Head of caudate nucleus (tissue), 42 donors: ENCODE measurements around the gene RPL13.

Experiments used
- DNase-seq, 42 donors: peaks; one replicate each; pipeline versions ENCODE4 v3.0.0 to v3.0.0-alpha.2; 2020 to 2021; ENCODE audit warnings: mixed read lengths in 7 of 42
- intact Hi-C: fragments of 100-400 bp; cut with DNase I; formaldehyde crosslinking; loops from one replicate; pipeline ENCODE4 v1.15.0; 2022

RPL13 gene

DNA sequence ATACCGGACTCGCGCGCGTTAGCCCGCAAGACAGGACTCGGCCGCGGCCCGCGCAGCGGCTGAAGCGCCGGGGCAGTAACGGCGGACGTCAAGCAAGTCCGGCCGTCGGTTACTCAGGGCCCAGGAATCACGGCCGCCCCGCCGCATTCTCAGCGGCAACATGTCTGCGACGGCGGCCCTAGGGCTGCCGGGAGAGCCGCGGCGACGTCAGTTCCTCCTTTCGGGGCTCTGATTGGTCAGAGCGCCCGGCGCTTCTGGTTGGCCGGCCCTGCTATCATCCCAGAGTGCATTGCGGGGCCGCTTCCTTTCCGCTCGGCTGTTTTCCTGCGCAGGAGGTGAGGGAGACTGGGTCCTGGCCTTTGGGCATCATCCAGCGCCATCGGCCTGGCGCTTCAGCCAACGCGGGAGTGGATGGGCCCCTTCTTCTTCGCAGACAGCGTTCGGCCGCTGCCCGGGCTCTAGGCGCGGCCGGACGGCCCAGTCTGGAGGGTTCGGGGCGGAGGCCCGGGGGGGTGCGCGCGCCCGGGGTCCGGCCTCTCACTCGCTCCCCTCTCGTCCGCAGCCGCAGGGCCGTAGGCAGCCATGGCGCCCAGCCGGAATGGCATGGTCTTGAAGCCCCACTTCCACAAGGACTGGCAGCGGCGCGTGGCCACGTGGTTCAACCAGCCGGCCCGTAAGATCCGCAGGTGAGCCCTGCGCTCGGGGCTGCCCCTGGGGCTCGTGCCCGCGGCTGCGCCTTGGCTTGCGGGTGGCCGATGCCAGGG, at the start of gene RPL13:
TSS of gene RPL13 (plus strand) at position 305 of the 764 bp plus-strand sequence. CDS start at position 583, 278 bp downstream.
- intact Hi-C loops: loop anchor here (10.0 kb wide), 1 partner anchor 124 kb away; the partner anchor contains the start of gene CDK10

DNA sequence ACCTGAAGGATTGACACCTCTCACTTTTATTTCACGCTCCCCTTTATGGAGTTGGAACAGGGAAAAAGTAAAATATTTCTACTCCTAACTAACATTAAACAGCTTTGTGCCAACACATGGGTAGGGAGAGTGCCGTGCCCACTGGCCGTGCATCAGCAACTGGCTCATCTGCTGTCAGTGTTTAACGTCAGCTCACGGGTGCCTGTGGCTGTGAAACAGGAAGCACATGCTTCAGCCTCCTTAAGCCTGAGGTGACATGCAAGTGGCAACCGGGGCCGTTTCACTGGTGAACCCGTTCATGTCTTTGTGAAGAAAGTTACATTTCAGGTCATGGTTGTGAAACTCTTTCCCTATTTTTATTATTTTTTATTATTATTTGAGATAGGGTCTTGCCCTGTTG, 49.1 kb upstream of the RPL13 start:
- intact Hi-C loops: no loop called here
- no peak for DNase-seq

More for the DNA sequence above, at the start of gene RPL13:
- DNase-seq: peak; percentile 90 to 98 (median 96)

DNA sequence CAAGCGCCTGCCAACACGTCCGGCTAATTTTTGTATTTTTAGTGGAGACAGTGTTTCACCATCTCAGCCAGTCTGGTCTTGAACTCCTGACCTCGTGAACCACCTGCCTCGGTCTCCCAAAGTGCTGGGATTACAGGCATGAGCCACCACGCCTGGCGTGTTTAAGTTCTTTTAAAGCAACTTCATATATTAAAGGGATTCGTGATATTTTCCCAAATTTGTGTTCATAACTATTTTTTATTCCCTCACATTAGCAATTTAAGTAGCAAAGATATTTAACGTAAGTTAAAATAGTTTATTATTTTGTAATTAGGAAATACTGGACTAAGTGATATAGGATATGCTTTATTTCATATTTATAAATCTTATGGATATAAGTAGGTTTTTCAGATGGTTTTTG, 48.0 kb upstream of the RPL13 start:
- intact Hi-C loops: no loop called here
- no peak for DNase-seq

DNA sequence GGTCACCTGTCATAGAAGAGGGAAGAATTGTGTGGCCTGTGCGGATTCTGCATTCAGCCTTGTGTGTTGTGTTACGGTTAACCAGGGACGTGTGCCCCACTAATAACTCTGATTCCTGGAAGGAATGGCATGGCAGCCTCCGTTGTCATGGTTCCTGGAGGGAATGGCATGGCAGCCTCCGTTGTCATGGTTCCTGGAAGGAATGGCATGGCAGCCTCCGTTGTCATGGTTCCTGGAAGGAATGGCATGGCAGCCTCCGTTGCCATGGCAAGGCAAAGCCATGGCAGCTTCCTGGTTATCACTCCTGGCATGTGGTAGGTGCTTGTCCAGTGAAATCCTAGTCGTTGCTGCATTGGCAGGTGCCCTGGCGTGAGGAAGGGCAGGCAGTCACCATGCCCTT, 43.4 kb upstream of the RPL13 start:
- peak in 2 of 42 donors; percentile 16 to 35 for DNase-seq
- intact Hi-C loops: no loop called here

DNA sequence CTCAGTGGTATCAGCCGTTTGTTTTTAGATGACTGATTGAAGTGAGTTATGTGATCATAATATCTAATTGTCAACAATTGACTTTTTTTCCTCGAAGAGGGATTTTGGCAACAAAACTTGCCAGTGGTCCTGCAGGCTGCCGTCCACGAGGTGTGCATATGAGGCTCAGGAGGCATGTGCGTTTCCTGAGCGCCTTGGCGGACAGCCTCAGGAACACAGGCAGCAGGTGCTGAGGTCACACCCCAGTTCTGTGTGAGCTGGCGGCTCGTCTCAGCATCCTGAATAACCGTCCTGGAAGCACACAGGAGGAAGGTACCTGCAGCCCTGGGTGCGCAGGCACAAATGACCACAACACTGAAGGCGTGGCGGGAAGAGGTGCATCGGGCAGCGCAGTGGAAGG, 40.6 kb upstream of the RPL13 start:
- intact Hi-C loops: no loop called here
- DNase-seq: no peak

DNA sequence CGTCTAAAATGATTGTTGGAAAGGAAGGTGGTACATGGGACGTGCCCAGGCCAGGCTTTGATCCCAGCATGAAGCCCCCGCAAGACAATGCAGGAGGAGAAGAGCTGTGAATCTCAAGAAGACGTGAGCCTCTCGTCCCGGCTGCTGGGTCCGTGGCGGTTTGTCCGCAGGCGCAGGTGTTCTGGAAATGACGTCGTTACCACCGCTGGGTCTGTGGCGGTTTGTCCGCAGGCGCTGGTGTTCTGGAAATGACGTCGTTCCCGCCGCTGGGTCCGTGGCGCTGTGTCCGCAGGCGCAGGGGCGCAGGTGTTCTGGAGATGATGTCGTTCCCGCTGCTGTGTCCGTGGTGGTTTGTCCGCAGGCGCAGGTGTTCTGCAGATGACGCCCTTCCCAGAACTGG, 38.2 kb upstream of the RPL13 start:
- no peak for DNase-seq
- intact Hi-C loops: no loop called here

DNA sequence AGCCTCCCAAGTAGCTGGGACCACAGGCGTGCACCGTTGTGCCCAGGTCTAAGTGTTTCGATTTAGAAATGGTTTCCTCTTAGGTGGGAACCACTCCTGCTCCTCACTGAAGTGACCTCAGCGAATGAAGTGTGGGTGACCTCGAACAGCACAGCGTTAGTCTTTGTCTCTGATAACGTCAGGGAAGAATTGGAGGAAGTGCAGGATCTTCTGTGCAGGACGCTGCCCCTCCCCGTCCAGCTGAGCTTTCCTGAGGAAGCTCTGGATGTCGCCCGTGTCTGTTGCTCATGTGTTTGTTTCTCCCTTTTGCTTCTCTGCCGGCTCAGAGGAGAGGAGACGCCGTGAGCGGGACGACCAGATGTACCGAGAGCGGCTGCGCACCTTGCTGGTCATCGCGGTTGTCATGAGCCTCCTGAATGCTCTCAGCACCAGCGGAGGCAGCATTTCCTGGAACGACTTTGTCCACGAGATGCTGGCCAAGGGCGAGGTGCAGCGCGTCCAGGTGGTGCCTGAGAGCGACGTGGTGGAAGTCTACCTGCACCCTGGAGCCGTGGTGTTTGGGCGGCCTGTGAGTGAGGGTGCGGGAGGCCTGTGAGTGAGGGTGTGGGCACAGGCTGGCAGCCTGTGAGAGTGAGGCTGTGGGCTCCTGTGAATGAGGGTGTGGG, 36.7 kb upstream of the RPL13 start:
- intact Hi-C loops: no loop called here
- no peak for DNase-seq

DNA sequence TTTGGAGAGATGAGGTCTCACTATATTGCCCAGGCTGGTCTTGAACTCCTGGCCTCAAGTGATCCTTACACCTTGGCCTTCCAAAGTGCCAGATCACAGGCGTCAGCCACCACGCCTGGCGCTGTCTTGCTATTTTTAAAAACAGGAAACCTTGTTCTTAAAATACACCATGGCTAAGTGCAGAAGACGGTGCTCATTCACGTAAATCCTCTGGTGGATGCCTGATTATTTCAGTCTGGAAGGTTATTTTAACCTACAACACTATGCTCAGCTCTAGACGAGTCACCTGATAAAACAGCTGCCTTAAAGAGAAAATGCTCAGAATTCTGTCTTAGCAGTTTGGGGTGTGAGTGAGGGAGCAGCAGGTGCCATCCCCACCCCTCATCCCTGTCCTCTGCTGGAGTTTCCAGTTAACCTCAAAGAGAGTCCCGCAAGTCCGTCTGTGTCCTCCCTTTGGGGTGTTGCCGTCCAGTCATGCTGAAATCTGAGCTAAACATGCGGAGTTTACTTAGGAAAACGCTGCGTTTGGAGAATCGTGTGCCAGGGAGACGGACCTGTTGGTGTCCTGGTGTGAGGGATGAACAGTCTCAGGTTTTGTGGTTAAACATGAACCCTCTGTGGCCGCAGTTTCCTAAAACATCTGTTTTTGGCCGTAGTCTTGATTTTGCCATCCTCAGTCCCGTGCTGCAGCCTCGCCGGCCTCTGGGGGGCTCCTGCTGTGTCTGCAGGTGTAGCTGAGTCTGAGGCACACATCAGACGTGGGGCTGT, 35.2 kb upstream of the RPL13 start:
- intact Hi-C loops: no loop called here
- no peak for DNase-seq

DNA sequence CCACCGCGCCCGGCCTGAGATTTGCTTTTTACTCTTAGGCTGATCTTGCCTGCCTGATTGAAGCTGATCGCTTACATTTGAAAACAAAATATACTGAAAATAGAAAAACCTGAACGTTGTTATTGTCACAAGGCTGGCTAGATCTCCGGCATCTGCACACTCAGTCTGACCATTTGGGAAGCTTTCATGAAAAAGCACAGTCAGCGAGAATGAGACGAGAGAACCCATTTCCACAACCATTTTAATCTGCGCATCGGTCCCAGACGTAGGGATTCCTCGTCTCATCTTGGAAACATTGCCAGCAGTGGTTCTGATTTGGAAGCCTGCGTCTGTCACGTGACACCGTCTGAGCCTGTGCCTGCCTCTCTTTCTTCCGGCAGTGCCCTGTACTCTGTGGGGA, 31.4 kb upstream of the RPL13 start:
- intact Hi-C loops: no loop called here
- DNase-seq: no peak

DNA sequence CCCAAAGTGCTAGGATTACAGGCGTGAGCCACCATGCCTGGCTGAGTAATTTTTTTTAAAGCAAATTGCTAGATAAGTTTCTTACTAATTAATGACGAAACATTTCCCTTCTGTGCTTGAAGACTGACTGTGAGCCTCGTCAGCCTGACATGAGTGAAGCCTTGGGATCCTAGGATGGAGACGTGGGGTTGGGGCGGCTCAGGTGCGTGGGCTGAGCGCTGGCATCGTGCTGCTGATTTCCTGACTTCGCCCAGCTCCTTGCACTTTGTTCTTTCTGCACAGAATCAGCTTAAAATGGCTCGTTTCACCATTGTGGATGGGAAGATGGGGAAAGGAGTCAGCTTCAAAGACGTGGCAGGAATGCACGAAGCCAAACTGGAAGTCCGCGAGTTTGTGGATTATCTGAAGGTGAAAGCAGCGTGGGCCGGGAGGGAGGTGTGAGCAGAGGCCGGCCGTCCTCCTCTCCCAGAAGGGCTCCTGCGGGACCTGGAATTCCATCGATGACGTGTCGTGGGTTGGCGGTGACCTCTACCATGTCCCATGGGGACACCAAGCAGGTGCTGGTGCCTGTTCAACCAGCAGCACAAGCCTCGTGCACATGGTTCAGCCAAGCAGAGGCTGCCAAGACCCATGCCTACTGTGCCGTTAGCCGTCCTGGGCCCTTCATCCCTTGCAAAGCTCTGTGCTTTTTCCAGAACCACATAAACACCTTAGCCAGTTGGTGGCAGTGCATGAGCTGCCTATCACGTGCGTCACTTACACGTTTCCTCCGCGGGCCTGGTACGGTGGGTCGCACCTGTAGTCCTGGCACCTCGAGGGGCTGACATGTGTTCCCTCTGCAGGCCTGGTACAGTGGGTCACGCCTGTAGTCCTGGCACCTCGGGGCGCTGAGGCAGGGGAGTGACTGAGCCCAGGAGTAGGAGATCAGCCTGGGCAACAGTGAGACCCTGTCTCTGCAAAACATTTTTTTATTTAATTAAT, 29.8 kb upstream of the RPL13 start:
- intact Hi-C loops: no loop called here
- DNase-seq: peak in 36 of 42 donors; percentile 29 to 83 (median 54)

DNA sequence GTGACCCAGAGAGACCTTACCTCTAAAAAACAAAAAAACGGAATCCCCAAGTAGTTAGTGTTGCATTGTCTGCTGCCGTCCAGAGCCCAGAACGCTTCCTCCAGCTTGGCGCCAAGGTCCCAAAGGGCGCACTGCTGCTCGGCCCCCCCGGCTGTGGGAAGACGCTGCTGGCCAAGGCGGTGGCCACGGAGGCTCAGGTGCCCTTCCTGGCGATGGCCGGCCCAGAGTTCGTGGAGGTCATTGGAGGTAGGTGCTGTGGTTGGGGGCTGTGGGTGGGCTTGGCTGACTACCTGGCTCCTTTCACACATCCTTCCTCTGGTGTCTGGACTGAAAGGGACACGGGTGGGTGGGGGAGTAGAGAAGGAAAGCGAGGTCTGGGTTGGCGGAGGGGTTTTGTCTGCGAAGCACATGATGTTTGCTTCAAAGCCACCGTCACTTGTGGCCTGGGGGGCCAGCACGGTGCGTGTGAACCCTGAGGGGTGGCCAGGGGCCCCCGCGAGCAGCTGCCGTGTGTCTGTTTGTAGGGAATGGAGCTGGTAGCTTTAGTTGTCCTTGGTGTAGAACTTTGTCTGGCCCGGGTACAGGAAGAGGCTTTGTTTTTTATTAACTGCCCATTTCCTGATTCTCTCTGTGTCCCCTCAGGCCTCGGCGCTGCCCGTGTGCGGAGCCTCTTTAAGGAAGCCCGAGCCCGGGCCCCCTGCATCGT, 28.5 kb upstream of the RPL13 start:
- DNase-seq: no peak
- intact Hi-C loops: no loop called here

DNA sequence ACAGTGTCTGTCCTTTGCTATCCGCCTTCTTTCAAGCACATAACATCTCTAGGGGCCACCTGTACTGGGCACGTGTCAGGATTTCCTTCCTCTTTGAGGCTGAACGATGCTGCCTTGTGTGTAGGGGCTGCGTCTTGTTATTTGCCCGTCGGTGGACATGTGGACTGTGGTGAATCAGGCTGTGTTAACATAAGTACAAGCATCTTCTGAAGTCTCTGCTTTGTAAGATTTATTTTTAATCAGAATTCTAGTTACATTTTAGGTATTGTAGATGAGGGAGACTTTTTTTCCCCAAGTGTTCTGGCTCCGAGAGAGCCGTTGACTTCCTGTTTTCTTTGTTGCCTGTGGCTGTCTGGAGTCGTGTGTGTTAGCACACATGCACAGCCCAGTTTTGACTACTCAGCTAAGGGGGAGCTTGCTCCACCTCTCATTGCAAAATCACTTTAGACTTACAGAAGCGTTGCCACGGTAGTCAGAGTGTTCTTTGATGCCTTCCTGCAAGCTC, 26.2 kb upstream of the RPL13 start:
- intact Hi-C loops: no loop called here
- DNase-seq: peak in 10 of 42 donors; percentile 22 to 60 (median 39)

DNA sequence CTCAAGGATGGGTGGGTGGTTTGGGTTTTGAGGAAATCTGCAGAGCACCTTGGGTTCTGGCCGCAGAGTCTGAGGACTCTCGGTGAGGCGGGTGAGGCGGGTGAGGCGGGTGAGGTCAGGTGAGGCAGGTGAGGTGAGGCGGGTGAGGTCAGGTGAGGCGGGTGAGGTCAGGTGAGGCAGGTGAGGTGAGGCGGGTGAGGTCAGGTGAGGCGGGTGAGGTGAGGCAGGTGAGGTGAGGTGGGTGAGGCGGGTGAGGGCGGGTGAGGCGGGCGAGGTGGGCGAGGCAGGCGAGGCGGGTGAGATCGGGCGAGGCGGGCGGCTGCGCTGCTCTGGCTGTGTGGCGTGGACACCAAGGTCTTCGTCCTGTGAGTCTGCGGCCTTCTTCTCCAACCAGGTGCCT, 24.1 kb upstream of the RPL13 start:
- intact Hi-C loops: no loop called here
- no peak for DNase-seq

DNA sequence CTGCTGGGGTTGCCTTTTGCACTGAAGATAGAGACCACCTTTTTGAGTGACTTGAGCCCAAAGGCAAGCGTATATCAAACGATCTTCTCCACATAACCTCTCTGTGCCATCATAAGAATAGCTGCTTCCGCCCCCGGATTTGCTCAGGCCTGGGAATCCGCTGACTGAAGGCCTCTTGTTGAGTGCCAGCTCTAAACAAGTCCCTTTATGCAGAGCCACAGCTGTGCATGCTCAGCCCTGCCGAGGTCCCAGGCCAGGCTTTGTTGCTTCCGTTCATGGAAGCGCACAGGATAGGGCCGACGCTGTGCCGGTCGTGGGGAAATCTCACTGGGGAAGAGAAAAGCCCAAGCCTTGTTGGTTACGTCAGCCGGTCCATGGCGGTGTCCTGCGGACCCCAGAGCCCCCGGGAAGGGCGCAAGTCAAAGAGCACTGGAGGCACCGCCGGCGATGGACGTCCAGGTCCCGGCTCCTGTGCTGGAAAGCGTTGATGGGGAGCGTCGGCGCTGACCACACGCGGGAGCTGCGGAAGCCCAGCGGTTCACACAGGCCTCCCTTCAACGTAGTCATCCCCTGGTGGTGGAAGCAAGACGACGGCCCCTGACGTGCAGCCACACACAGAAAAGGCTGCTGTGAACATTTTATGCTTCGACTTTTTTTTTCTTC, 23.5 kb upstream of the RPL13 start:
- peak; percentile 49 to 88 (median 78) for DNase-seq
- intact Hi-C loops: no loop called here

DNA sequence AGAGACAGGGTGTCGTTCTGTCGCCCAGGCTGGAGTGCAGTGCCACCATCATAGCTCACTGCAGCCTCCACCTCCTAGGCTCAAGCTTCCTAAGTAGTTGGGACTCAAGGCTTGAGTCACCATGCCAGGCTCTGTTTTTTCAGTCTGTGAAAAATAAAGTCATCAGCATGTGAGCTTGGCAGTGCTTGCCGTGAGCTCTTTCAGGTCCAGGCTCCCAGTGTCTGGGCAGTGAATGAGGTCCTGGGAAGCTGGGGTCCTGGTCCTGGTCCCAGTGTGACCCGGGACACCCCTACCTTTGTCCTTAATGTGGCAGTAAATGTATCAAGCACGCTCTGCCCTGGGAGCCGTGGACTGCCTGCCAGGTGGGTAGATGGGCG, 22.9 kb upstream of the RPL13 start:
- DNase-seq: no peak

DNA sequence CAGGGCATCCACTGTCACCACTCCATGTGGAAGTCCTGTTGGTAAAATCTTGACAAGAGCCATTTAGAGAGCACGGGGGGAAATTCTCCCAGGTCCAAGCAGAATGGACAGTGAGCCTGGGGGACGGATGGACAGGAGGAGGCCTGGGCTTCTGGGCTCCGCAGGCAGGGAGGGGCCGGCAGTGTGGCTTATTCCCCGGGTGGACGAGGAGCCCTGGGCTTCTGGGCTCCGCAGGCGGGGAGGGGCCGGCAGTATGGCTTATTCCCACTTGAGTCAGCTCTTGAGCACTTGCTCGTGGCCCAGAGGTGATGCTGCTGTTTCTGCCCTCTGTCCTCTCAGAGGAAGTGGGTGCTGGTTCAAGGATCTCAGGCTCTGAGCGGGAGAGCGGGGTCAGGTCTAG, 22.2 kb upstream of the RPL13 start:
- intact Hi-C loops: no loop called here
- no peak for DNase-seq

More for the DNA sequence above, 22.9 kb upstream of the RPL13 start:
- intact Hi-C loops: no loop called here

DNA sequence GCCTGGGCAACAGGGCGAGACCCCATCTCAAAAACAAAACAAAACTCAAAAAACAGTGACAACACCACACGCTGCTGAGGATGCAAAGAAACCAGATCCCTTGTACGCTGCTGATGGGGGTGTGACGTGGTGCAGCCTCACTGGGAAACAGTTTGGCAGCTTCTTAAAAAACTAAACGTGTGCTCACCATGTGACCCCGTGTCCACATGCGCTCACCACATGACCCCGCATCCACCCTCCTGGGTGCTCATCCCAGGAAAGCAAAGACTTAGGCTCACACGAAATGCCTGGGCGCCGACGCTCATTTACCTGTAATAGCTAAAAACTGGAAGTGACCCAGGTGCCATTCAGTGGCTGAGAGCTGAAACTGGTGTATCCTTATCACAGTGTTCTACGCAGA, 19.9 kb upstream of the RPL13 start:
- no peak for DNase-seq
- intact Hi-C loops: no loop called here

DNA sequence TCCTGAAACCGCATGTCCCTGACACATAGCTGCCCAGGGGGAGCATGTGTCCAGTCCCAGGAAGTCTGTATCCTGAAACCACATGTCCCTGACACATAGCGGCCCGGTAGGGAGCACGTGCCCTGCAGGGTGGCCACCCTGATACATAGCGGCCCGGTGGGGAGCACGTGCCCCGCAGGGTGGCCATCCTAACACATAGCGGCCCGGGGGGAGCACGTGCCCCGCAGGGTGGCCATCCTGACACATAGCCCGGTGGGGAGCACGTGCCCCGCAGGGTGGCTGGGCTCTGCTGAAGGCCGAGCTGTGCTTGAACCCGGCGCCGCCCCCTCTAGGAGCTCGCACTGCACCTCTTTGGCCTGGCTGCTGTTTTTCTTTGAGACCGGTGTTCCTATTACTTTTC, 18.7 kb upstream of the RPL13 start:
- no peak for DNase-seq
- intact Hi-C loops: no loop called here
